ENCODE measurements around the gene HILPDA. TPM values are rescaled to one million over a fixed set of nuclear protein-coding genes. Genes with fewer than 3 reads are reported as not detected.

HILPDA gene
- total RNA-seq, 1 donor from 2014 or later = 15.6 TPM

GRCh38 chr7:128447941-128448564 is 7.6 kb upstream of the HILPDA start:
- Histone ChIP-seq H3K4me3 (ENCODE audit: low read depth, low read length) (no peak overlapping the region), H3K27me3 (ENCODE audit: control insufficient read depth, insufficient read depth, low read length) (no peaks in the 10 kb centered on the region), H3K36me3 (ENCODE audit: control insufficient read depth, insufficient read depth, low read length) (no peaks in the 10 kb centered on the region)
- no peak for DNase-seq (ENCODE audit: low read depth)
- no peak for TF ChIP-seq CTCF (IDR thresholded peaks at IDR 0.05; ENCODE audit: insufficient read depth, low read length, poor library complexity, severe bottlenecking)

GRCh38 chr7:128448751-128449302 is 6.9 kb upstream of the HILPDA start:
- no peaks in the 10 kb centered on the region for H3K36me3 ChIP-seq (ENCODE audit: control insufficient read depth, insufficient read depth, low read length)
- no peak for TF ChIP-seq CTCF (IDR thresholded peaks at IDR 0.05; ENCODE audit: insufficient read depth, low read length, poor library complexity, severe bottlenecking)
- H3K4me3 ChIP-seq (ENCODE audit: low read depth, low read length) = no peak overlapping the region
- DNase-seq (ENCODE audit: low read depth) = no peak
- no peaks in the 10 kb centered on the region for H3K27me3 ChIP-seq (ENCODE audit: control insufficient read depth, insufficient read depth, low read length)

GRCh38 chr7:128450409-128450808 is 5.3 kb upstream of the HILPDA start:
- H3K27me3 ChIP-seq (ENCODE audit: control insufficient read depth, insufficient read depth, low read length) = no peaks in the 10 kb centered on the region
- no peak overlapping the region for H3K4me3 ChIP-seq (ENCODE audit: low read depth, low read length)
- H3K36me3 ChIP-seq (ENCODE audit: control insufficient read depth, insufficient read depth, low read length) = no peaks in the 10 kb centered on the region
- no peak for TF ChIP-seq CTCF (IDR thresholded peaks at IDR 0.05; ENCODE audit: insufficient read depth, low read length, poor library complexity, severe bottlenecking)
- no peak for DNase-seq (ENCODE audit: low read depth)

- DNase-seq (ENCODE audit: low read depth) = no peak
- Histone ChIP-seq H3K27me3 (ENCODE audit: control insufficient read depth, insufficient read depth, low read length) (no peaks in the 10 kb centered on the region), H3K4me3 (ENCODE audit: low read depth, low read length) (no peak overlapping the region), H3K36me3 (ENCODE audit: control insufficient read depth, insufficient read depth, low read length) (no peaks in the 10 kb centered on the region)
- no peak for TF ChIP-seq CTCF (IDR thresholded peaks at IDR 0.05; ENCODE audit: insufficient read depth, low read length, poor library complexity, severe bottlenecking)
Observed at GRCh38 chr7:128450913-128451312, 4.8 kb upstream of the HILPDA start.

GRCh38 chr7:128452552-128452951 is 3.1 kb upstream of the HILPDA start:
- no peak for DNase-seq (ENCODE audit: low read depth)
- Histone ChIP-seq H3K27me3 (ENCODE audit: control insufficient read depth, insufficient read depth, low read length) (no peaks in the 10 kb centered on the region), H3K36me3 (ENCODE audit: control insufficient read depth, insufficient read depth, low read length) (no peaks in the 10 kb centered on the region), H3K4me3 (ENCODE audit: low read depth, low read length) (no peak overlapping the region)
- TF ChIP-seq CTCF (IDR thresholded peaks at IDR 0.05; ENCODE audit: insufficient read depth, low read length, poor library complexity, severe bottlenecking) = no peak

All from kidney epithelial cell (primary cell).